GM10266 (cell line): Measurements from ENCODE around the gene MTG2.

Source experiments
- DNase-seq: peaks from one replicate; pipeline ENCODE4 v3.0.0; 2012; ENCODE audit errors: extremely low spot score
- TF ChIP-seq, protein P1 (sequence below): IDR thresholded peaks from 2 replicates; pipeline ENCODE4 v1.5.1; 2012; ENCODE audit warnings: mild to moderate bottlenecking, low read depth; ENCODE audit not compliant: control insufficient read depth, insufficient read depth; ENCODE audit errors: missing control alignments

The MTG2 gene

DNA sequence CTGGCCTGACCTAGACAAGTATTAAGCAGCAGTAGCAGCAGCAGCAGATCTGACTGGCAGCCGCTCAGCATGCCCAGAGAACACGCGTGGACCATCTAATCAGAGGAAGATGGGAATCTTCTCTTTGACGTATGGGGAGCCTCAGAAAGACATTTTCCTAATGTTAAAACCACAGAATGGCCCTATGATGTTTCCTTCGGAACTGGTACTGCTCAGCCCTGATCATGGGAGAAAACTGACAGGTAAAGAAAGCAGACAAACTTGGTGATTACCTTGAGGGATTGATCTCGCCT, 45.8 kb upstream of the MTG2 start:
- TF ChIP-seq, protein P1, sequence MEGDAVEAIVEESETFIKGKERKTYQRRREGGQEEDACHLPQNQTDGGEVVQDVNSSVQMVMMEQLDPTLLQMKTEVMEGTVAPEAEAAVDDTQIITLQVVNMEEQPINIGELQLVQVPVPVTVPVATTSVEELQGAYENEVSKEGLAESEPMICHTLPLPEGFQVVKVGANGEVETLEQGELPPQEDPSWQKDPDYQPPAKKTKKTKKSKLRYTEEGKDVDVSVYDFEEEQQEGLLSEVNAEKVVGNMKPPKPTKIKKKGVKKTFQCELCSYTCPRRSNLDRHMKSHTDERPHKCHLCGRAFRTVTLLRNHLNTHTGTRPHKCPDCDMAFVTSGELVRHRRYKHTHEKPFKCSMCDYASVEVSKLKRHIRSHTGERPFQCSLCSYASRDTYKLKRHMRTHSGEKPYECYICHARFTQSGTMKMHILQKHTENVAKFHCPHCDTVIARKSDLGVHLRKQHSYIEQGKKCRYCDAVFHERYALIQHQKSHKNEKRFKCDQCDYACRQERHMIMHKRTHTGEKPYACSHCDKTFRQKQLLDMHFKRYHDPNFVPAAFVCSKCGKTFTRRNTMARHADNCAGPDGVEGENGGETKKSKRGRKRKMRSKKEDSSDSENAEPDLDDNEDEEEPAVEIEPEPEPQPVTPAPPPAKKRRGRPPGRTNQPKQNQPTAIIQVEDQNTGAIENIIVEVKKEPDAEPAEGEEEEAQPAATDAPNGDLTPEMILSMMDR = no peak
- DNase-seq = no peak

DNA sequence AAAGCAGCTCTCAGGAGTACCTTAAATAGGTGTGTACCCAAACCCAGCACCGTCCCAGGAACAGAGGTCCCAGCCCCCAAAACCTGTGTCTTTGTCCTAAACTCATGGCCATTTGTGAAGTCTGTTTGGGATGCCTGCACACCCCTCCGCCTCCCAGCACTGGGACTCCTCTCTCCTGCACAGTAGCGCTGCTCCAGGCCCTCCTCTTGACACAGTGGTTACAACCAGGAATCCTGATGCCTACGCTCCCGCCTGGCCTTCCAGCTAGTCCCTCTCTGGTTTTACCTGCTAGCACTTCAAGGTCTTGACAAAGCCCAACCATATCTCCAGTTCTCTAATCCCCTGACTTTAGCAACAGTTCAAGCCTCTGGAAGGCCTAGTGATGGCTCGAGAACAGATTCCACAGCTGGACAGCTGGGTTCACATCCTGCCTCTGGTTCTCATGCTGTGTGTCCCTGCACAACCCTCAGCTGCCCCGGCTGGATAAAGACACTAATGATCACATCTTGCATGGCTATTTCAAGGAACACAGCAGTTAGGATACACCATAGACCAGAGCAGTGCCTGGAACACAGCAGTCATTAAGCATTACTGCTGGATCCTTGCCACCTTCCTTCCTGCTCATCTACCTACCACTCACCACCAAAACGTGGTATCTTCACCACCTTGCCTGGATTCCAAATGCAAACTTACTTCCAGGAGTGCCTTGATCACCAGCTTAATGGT, 45.2 kb upstream of the MTG2 start:
- TF ChIP-seq, protein P1 = no peak

DNA sequence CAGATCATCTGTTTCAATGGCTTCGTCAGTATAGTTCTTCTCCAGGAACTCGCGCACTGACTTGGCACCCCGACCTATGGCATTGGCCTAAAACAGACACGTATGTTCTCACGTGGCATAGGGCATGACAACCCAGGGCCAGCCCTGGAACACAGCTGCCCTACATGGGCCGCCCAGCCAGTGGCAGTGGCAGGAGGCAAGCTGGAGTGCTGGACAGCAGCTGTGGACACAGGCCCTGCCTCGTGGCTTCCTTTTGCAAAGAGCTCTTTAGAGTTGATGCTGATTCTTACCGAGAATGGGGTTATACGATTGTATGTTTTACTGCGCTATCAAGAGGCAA, 44.7 kb upstream of the MTG2 start:
- no peak for DNase-seq
- TF ChIP-seq, protein P1 = no peak

More for the DNA sequence above, 45.2 kb upstream of the MTG2 start:
- DNase-seq = no peak

DNA sequence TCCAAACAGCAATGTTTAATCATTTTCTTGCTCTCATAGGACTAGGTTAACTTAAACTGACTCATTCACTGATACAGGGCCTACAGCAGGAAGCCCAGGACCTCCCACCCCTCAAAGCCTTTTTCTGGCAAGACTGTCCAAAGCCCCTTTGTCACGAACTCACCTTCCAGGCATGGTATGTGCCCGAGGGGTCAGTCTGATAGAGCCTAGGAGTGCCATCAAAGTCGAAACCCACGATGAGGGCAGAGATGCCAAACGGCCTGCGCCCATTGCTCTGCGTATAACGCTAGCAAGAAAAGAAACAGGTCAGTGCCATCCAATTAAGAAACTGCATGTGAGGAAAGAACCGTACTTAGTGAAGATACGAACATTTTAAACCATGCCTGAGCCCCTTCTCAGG, 43.9 kb upstream of the MTG2 start:
- no peak for DNase-seq
- TF ChIP-seq, protein P1 = no peak

DNA sequence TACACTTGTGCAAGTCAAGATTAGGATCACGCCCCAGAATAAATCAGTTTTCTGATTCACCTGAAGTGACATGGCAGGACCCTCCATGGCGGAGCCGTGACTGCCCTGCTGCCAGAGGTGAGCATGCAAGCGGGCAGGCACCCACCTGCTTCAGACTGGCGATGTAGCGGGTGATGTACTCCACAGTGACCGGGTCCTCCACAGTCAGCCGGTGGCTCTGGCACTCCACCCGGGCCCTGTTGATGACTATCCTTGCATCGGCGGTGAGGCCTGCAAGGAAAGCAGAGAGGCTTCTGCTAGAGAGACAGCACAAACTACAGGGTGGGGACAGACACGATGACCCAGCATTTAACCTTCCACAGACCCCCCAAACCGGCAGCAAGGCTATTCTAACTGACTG, 43.2 kb upstream of the MTG2 start:
- TF ChIP-seq, protein P1 = no peak
- DNase-seq = no peak

DNA sequence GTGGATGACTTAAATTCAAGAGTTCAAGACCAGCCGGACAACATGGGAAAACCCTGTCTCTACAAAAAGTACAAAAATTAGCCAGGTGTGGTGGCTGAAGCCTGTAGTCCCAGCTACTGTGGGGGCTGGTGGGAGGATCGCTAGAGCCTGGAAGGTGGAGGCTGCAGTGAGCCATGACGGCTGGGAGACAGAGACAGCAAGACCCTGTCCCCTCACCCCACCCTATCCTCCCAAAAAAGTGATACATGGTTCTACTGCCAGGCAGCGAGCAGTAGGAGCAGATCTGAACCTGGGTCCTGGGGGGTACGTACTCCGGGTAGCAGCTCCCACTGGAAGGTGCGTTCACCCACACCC, 41.8 kb upstream of the MTG2 start:
- TF ChIP-seq, protein P1 = no peak

DNA sequence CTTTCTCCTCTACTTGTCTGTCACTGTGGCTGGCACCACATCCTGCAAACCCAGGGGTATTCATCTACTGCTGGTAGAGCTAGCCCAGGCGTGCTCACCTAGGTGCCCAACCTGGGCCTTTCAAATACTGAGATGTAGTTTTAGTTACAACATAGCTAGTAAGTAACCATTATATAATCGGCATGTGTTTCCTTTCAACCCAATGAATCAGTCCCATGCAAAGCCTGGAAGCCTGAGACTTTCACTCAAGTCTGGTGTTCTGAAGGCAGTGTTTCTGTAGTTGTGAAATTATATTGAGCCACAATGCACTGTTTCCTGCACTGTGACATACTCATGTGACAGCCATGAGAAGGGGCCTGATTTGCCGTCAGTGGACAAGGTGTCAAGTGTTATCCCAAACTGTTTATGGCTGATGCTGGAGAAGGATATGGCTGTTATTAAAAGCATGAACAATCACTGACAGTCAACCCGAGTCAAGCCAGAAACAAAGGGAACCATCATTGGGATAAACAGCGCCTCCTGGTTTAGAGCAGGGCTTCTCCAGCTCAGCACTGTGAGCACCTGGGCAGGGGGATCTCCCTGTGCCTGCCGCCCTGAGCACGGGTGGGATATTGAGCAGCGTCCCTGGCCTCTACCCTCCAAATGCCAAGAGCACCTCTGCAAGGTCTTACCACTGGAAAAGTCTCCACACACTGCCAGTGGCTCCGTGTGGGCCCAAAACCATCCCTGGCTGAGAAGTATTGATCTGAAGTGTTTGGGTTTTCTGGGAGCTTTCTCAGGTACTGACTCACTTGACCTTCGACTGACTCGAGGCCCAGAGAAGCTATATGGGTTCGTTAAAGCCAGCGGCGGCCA, 41.2 kb upstream of the MTG2 start:
- DNase-seq = no peak
- TF ChIP-seq, protein P1 = peak; percentile 54

More for the DNA sequence above, 41.8 kb upstream of the MTG2 start:
- DNase-seq = no peak
